Stimulated activated CD8-positive, alpha-beta memory T cell treated with anti-CD3 and anti-CD28 coated beads, Interleukin-4, amount 100 ng/mL, for 1 hour (primary cell): ENCODE data around the gene CDH20.
"Not testable (repeated sequence)": the region's sequence is repeated elsewhere in the genome, so short reads cannot be mapped to it uniquely, and the experiment has no call there.

Source experiments
- DNase-seq, 2 donors: peaks; one replicate each; pipeline ENCODE4 v3.0.0-alpha.2; 2020; ENCODE audit warnings: low read depth in 2 of 2, low spot score in 1 of 2

CDH20 gene

DNA sequence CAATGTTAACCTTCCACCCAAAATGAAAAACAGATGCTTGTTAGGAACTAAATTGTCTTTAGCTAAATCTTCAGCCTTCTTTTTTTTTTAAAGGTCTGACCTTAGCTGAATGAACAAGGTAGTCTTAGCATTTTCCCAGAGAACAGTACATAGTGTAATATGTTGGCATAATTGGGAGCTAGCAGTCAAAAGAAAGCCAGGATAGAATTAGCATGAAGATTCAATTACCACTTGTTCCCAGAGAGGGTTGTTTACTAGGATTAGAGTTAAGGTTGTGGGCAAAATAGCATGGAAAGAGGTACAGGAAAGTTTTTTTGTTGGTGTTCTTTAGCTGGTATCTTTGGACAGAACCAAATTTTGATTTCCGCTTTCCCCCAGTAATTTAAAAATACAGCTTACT lies 6.9 kb downstream of the CDH20 start:
- no peak for DNase-seq

DNA sequence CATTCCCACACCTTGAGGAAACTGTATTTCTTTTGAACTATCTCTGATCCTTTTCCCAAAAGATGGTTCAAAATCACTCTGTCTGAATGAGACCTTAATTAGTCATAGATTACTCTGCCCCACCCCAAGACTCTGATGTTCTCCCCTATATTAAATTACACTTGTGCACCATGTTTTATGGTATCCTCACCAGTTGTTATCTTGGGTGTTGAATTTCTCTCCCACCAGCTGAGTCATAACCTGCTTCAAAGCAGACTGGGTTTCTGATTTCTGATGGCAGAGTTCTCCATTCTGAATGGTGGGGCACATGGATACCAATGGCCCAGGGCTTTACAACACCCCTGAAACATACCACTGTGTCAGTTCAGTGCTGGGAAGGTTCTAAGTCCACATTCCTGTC lies 15.0 kb downstream of the CDH20 start:
- no peak for DNase-seq

- DNase-seq = no peak
These were observed 17.3 kb downstream of the CDH20 start for GRCh38 chr18:61350578-61350977.

- DNase-seq = no peak
These were observed 18.8 kb downstream of the CDH20 start for GRCh38 chr18:61352059-61352458.

DNA sequence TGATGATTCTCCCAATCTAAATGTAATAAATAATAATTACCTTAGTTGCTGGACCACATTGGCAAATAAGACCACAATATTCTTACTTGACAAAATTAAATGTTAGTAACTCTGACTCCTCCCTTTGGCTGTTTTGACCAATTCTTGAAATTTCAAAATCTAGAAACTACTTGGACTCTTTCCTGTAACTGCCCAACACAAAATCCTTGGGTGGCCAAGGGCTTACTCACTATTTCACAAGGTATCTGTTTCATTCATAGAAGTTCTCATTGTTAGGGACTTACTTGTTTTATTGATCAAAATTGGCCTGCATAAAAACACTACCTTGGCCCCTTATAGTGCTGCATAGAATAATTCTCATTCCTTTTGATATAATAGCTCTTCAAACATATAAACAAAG lies 19.4 kb downstream of the CDH20 start:
- DNase-seq = no peak

GRCh38 chr18:61360404-61361383 lies 27.5 kb downstream of the CDH20 start:
- no peak for DNase-seq

GRCh38 chr18:61362511-61362910 lies 29.3 kb downstream of the CDH20 start:
- DNase-seq = no peak

DNA sequence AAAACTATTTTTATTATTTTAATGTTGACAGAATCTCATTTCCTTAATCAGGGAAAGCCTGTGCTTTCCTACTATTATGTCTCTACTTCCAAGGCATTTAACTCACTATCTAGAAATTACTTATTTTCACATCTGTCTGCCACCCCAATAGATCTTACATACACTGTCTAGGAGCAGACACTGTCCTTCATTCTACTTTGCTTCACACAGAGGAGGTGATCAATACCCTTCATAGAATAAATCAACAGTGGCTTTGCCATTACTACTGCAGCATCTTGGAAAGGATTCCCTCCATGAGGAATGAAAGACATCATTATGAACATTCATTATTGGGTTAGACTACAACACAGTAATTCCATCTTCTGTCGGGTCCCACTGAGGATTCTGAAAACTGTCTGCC lies 31.7 kb downstream of the CDH20 start:
- DNase-seq = no peak

DNA sequence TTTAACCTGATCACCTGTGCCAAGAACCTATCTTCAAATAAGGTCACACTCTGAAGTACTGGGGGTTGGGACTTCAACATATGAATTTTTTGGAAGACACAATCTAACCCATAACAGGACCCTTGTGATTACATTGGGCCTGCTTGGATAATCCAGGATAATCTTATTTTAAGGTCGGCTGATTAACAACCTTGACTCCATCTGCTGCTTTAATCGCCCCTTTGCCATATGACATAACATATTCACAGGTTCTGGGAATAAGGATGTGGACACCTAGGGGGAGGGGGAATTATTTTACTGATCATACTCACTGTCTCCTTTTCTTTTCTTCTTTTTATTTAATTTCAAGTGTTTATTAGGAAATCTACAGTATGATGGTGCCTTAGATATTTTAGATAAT lies 34.8 kb downstream of the CDH20 start:
- DNase-seq = no peak

- DNase-seq = not testable (repeated sequence)
These were observed 36.4 kb downstream of the CDH20 start for GRCh38 chr18:61369671-61370070.

GRCh38 chr18:61371111-61371510 lies 37.9 kb downstream of the CDH20 start:
- no peak for DNase-seq

- no peak for DNase-seq
These were observed 46.6 kb downstream of the CDH20 start for GRCh38 chr18:61379827-61380226.

GRCh38 chr18:61388010-61388409 lies 54.8 kb downstream of the CDH20 start:
- no peak for DNase-seq

- DNase-seq = no peak
These were observed 61.8 kb downstream of the CDH20 start for GRCh38 chr18:61394983-61395382.

- no peak for DNase-seq
These were observed 64.0 kb downstream of the CDH20 start for GRCh38 chr18:61397222-61397621.

DNA sequence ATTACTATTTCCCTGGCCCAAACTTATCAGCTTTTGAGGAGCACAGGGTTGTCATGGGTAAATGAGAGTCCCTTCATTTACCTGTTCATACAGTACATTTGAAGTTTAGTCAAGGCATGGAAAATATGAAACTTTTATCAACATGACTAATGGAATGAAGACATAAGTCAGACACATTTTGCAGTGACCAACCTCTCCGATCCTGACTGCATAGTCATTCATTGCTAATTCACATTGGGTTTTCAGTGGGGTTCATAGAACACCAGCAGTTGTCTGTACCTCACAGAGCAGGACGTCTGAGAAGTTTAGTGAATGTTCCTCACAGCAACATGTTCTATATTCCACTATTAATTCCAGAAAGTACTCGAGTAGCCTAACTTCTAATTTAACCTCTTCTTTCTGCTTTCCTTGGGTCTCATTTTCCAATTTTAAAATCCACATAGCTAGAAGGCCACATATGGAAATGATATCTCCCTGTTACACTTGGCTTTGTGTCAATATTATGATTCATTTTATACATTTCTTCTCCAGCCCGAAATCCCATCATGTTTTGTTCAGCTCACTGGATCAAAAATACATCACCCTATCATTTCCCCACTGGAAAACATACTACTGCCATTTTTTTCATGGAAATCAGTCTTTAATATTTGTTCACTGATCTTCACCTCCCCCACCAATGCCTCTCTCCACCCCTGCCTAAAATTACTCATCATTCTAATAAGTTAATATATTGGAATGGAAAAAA lies 65.9 kb downstream of the CDH20 start:
- no peak for DNase-seq

DNA sequence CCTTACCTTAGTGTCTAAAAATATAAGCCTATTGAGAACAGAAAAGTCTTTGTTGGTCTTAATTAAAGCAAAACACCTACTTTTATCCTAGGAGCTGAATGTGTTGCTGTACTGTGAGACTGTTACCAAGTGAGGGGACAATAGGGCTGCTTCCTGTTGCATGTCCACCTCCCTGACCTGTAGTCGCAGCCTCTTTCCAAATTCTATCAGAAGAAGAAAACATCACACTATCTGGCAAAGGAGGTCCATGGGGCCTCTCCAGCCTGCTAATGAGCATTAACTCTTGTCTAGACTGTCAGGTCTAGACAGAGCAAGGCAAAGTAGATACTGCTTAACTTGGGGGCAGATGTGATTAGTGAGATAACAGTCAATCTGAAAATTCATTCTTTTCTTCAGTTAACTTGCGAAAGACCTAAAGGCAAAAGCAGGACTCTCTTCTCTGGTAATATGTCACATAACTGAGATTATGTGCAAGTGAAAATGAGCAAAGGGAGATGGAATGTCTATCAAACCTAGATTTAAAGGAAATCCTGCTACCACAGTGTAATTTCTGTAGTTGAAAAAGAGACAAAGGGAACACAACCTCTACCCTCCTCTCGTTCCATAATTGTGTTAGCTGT lies 66.9 kb downstream of the CDH20 start:
- DNase-seq = no peak

DNA sequence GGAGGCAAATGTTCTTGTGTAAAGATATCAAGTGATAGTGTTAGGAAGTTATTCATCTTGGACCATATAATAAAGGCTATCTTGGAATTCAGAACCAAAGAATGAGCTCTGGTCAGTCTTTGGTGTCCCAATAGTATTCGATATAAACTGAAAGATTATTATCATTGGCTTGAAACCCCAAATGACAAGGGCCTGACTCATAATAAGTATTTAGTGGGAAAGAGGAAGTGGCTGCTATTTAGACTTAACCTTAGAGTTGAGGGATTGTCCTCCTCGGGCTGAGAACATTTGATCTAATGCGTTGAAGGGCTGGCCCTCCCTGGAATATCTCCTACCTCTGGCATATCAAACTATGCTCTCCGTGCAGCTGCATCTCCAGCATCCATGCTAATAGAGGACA lies 67.5 kb downstream of the CDH20 start:
- DNase-seq = no peak

GRCh38 chr18:61402726-61403125 lies 69.5 kb downstream of the CDH20 start:
- no peak for DNase-seq

GRCh38 chr18:61413396-61413795 lies 80.2 kb downstream of the CDH20 start:
- no peak for DNase-seq

- no peak for DNase-seq
These were observed 80.9 kb downstream of the CDH20 start for GRCh38 chr18:61414086-61414485.

- no peak for DNase-seq
These were observed 86.5 kb downstream of the CDH20 start for GRCh38 chr18:61419763-61420162.
